ENCODE data around the gene MDFI. TPM values are rescaled to one million over a fixed set of nuclear protein-coding genes. Genes with fewer than 3 reads are reported as not detected.

MDFI gene
- total RNA-seq, 2 experiments from 2014 or later, result not detected

GRCh38 chr6:41689171-41690008, 51.1 kb downstream of the MDFI start:
- Mint-ChIP-seq H3K36me3 (no peaks in the 10 kb centered on the region), H3K9me3 (no peaks in the 10 kb centered on the region), H3K27ac (no peak overlapping the region), H3K4me1 (no peaks in the 10 kb centered on the region), H3K27me3 (no peaks in the 10 kb centered on the region), H3K4me3 (no peak overlapping the region)
- DNase-seq, result no peak

- H3K36me3 Mint-ChIP-seq, result no peaks in the 10 kb centered on the region
- no peaks in the 10 kb centered on the region for H3K27me3 Mint-ChIP-seq
- H3K4me1 Mint-ChIP-seq, result no peaks in the 10 kb centered on the region
- no peak overlapping the region for H3K4me3 Mint-ChIP-seq
- no peak for DNase-seq
- no peaks in the 10 kb centered on the region for H3K9me3 Mint-ChIP-seq
- H3K27ac Mint-ChIP-seq, result no peak overlapping the region
Measured at GRCh38 chr6:41690541-41691330, 52.5 kb downstream of the MDFI start.

GRCh38 chr6:41691426-41692079, 53.3 kb downstream of the MDFI start:
- Mint-ChIP-seq H3K27me3 (no peaks in the 10 kb centered on the region), H3K4me1 (no peaks in the 10 kb centered on the region), H3K9me3 (no peaks in the 10 kb centered on the region), H3K4me3 (no peak overlapping the region), H3K27ac (no peak overlapping the region), H3K36me3 (no peaks in the 10 kb centered on the region)
- DNase-seq, result no peak

GRCh38 chr6:41692080-41692675, 53.9 kb downstream of the MDFI start:
- H3K36me3 Mint-ChIP-seq, result no peaks in the 10 kb centered on the region
- H3K4me1 Mint-ChIP-seq, result no peaks in the 10 kb centered on the region
- no peaks in the 10 kb centered on the region for H3K27me3 Mint-ChIP-seq
- no peak for DNase-seq
- H3K4me3 Mint-ChIP-seq, result no peak overlapping the region
- H3K27ac Mint-ChIP-seq, result no peak overlapping the region
- H3K9me3 Mint-ChIP-seq, result no peaks in the 10 kb centered on the region

GRCh38 chr6:41692730-41693129, 54.5 kb downstream of the MDFI start:
- DNase-seq, result no peak
- no peak overlapping the region for H3K27ac Mint-ChIP-seq
- H3K4me1 Mint-ChIP-seq, result no peaks in the 10 kb centered on the region
- H3K4me3 Mint-ChIP-seq, result no peak overlapping the region
- no peaks in the 10 kb centered on the region for H3K36me3 Mint-ChIP-seq
- H3K27me3 Mint-ChIP-seq, result no peaks in the 10 kb centered on the region
- no peaks in the 10 kb centered on the region for H3K9me3 Mint-ChIP-seq

GRCh38 chr6:41693281-41694240, 55.3 kb downstream of the MDFI start:
- no peaks in the 10 kb centered on the region for H3K27me3 Mint-ChIP-seq
- DNase-seq, result no peak
- no peak overlapping the region for H3K4me3 Mint-ChIP-seq
- H3K9me3 Mint-ChIP-seq, result no peaks in the 10 kb centered on the region
- no peaks in the 10 kb centered on the region for H3K4me1 Mint-ChIP-seq
- no peak overlapping the region for H3K27ac Mint-ChIP-seq
- H3K36me3 Mint-ChIP-seq, result no peaks in the 10 kb centered on the region

- no peak overlapping the region for H3K27ac Mint-ChIP-seq
- no peaks in the 10 kb centered on the region for H3K27me3 Mint-ChIP-seq
- no peaks in the 10 kb centered on the region for H3K9me3 Mint-ChIP-seq
- H3K4me1 Mint-ChIP-seq, result no peaks in the 10 kb centered on the region
- no peaks in the 10 kb centered on the region for H3K36me3 Mint-ChIP-seq
- no peak for DNase-seq
- H3K4me3 Mint-ChIP-seq, result no peak overlapping the region
Measured at GRCh38 chr6:41694815-41695526, 56.7 kb downstream of the MDFI start.

GRCh38 chr6:41695825-41696224, 57.6 kb downstream of the MDFI start:
- no peak for DNase-seq
- no peak overlapping the region for H3K27ac Mint-ChIP-seq
- no peaks in the 10 kb centered on the region for H3K36me3 Mint-ChIP-seq
- no peaks in the 10 kb centered on the region for H3K27me3 Mint-ChIP-seq
- H3K4me3 Mint-ChIP-seq, result no peak overlapping the region
- no peaks in the 10 kb centered on the region for H3K9me3 Mint-ChIP-seq
- H3K4me1 Mint-ChIP-seq, result no peaks in the 10 kb centered on the region

GRCh38 chr6:41696788-41697187, 58.5 kb downstream of the MDFI start:
- no peak for DNase-seq
- no peaks in the 10 kb centered on the region for H3K4me1 Mint-ChIP-seq
- no peak overlapping the region for H3K4me3 Mint-ChIP-seq
- H3K9me3 Mint-ChIP-seq, result no peaks in the 10 kb centered on the region
- no peak overlapping the region for H3K27ac Mint-ChIP-seq
- no peaks in the 10 kb centered on the region for H3K36me3 Mint-ChIP-seq
- no peaks in the 10 kb centered on the region for H3K27me3 Mint-ChIP-seq

GRCh38 chr6:41697861-41698781, 59.9 kb downstream of the MDFI start:
- H3K4me1 Mint-ChIP-seq, result no peaks in the 10 kb centered on the region
- no peak overlapping the region for H3K4me3 Mint-ChIP-seq

GRCh38 chr6:41699063-41699462, 60.8 kb downstream of the MDFI start:
- peak overlapping the region; percentile 46 for H3K27ac Mint-ChIP-seq
- DNase-seq, result no peak
- H3K27me3 Mint-ChIP-seq, result no peaks in the 10 kb centered on the region
- H3K4me3 Mint-ChIP-seq, result no peak overlapping the region
- no peaks in the 10 kb centered on the region for H3K36me3 Mint-ChIP-seq
- no peaks in the 10 kb centered on the region for H3K4me1 Mint-ChIP-seq
- H3K9me3 Mint-ChIP-seq, result no peaks in the 10 kb centered on the region

More at GRCh38 chr6:41697861-41698781, 59.9 kb downstream of the MDFI start:
- DNase-seq, result no peak
- Mint-ChIP-seq H3K27me3 (no peaks in the 10 kb centered on the region), H3K9me3 (no peaks in the 10 kb centered on the region), H3K36me3 (no peaks in the 10 kb centered on the region), H3K27ac (no peak overlapping the region)

- H3K4me1 Mint-ChIP-seq, result peaks cover 4% of the 10 kb centered on the region
- H3K36me3 Mint-ChIP-seq, result no peaks in the 10 kb centered on the region
- DNase-seq, result no peak
- no peaks in the 10 kb centered on the region for H3K9me3 Mint-ChIP-seq
- no peak overlapping the region for H3K4me3 Mint-ChIP-seq
- no peaks in the 10 kb centered on the region for H3K27me3 Mint-ChIP-seq
- no peak overlapping the region for H3K27ac Mint-ChIP-seq
Measured at GRCh38 chr6:41700463-41701347, 62.4 kb downstream of the MDFI start.
